ENCODE results near the gene RILPL1. TPM values are rescaled to one million over a fixed set of nuclear protein-coding genes. Genes with fewer than 3 reads are reported as not detected.

RILPL1 gene
- total RNA-seq, 1 donor from 2014 or later = 39.5 TPM

DNA sequence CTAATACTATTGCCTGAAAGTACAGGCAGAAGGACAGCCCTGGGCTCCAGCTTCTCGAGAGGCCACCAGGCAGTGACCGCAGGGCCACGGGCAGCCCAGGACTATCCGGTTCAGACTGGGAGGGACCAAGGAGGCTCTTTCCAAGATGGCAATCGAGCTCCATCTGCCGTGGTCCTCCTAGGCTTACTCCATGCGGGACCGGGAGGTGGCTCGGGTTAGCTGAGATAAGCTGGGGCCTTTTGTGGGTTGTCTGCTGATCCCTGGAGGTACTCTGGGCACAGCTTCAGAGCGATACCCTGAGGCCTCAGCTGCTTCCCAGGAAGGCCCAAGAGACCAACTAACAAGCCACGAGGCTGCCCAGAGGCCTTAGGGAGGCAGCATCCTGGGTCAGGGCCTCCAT is 42.5 kb downstream of the RILPL1 start:
- Mint-ChIP-seq H3K27ac (ENCODE audit: unreplicated experiment) (no peak overlapping the region), H3K9me3 (ENCODE audit: low read depth) (no peaks in the 10 kb centered on the region), H3K36me3 (ENCODE audit: low read depth) (peaks cover 10% of the 10 kb centered on the region), H3K27me3 (ENCODE audit: low read depth) (no peaks in the 10 kb centered on the region), H3K4me1 (ENCODE audit: low read depth) (peaks cover 15% of the 10 kb centered on the region), H3K4me3 (ENCODE audit: unreplicated experiment) (no peak overlapping the region)
- no peak for TF ChIP-seq CTCF (IDR thresholded peaks at IDR 0.05)
- DNase-seq (ENCODE audit: low spot score) = no peak

GRCh38 chr12:123490089-123490488 is 43.4 kb downstream of the RILPL1 start:
- H3K27ac Mint-ChIP-seq (ENCODE audit: unreplicated experiment) = no peak overlapping the region
- DNase-seq (ENCODE audit: low spot score) = no peak
- TF ChIP-seq CTCF (IDR thresholded peaks at IDR 0.05) = no peak
- H3K36me3 Mint-ChIP-seq (ENCODE audit: low read depth) = peaks cover 10% of the 10 kb centered on the region
- H3K4me3 Mint-ChIP-seq (ENCODE audit: unreplicated experiment) = no peak overlapping the region
- H3K9me3 Mint-ChIP-seq (ENCODE audit: low read depth) = no peaks in the 10 kb centered on the region
- peaks cover 16% of the 10 kb centered on the region for H3K4me1 Mint-ChIP-seq (ENCODE audit: low read depth)
- H3K27me3 Mint-ChIP-seq (ENCODE audit: low read depth) = no peaks in the 10 kb centered on the region

- Mint-ChIP-seq H3K27ac (ENCODE audit: unreplicated experiment) (no peak overlapping the region), H3K4me3 (ENCODE audit: unreplicated experiment) (no peak overlapping the region), H3K27me3 (ENCODE audit: low read depth) (no peaks in the 10 kb centered on the region), H3K4me1 (ENCODE audit: low read depth) (peaks cover 16% of the 10 kb centered on the region), H3K9me3 (ENCODE audit: low read depth) (no peaks in the 10 kb centered on the region), H3K36me3 (ENCODE audit: low read depth) (peaks cover 12% of the 10 kb centered on the region)
- no peak for DNase-seq (ENCODE audit: low spot score)
- no peak for TF ChIP-seq CTCF (IDR thresholded peaks at IDR 0.05)
Observed at GRCh38 chr12:123489580-123489979, 43.9 kb downstream of the RILPL1 start.

GRCh38 chr12:123488539-123489230 is 44.8 kb downstream of the RILPL1 start:
- TF ChIP-seq CTCF (IDR thresholded peaks at IDR 0.05) = no peak
- H3K9me3 Mint-ChIP-seq (ENCODE audit: low read depth) = no peaks in the 10 kb centered on the region
- no peak for DNase-seq (ENCODE audit: low spot score)
- H3K36me3 Mint-ChIP-seq (ENCODE audit: low read depth) = peaks cover 10% of the 10 kb centered on the region
- H3K27me3 Mint-ChIP-seq (ENCODE audit: low read depth) = no peaks in the 10 kb centered on the region
- no peak overlapping the region for H3K4me3 Mint-ChIP-seq (ENCODE audit: unreplicated experiment)
- H3K4me1 Mint-ChIP-seq (ENCODE audit: low read depth) = peaks cover 25% of the 10 kb centered on the region
- H3K27ac Mint-ChIP-seq (ENCODE audit: unreplicated experiment) = no peak overlapping the region

DNA sequence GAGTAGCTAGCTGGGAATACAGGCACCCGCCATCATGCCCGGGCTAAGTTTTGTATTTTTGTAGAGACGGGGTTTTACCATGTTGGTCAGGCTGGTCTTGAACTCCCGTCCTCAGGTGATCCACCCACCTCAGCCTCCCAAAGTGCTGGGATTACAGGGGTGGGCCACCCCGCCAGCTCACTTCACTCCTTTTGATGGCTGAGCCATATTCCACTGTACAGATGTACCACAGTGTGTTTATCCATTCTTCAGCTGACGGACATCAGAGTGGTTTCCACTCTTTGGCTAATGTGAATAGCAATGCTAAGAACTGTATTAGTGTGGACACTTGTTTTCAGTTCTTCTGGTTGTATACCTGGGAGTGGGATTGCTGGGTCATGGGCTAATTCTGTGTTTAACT is 46.1 kb downstream of the RILPL1 start:
- Mint-ChIP-seq H3K4me3 (ENCODE audit: unreplicated experiment) (no peak overlapping the region), H3K27me3 (ENCODE audit: low read depth) (no peaks in the 10 kb centered on the region), H3K36me3 (ENCODE audit: low read depth) (peaks cover 12% of the 10 kb centered on the region), H3K4me1 (ENCODE audit: low read depth) (peaks cover 26% of the 10 kb centered on the region), H3K27ac (ENCODE audit: unreplicated experiment) (no peak overlapping the region), H3K9me3 (ENCODE audit: low read depth) (no peaks in the 10 kb centered on the region)
- DNase-seq (ENCODE audit: low spot score) = no peak
- TF ChIP-seq CTCF (IDR thresholded peaks at IDR 0.05) = no peak
